ENCODE data around the gene ATXN10.
"Not testable (repeated sequence)": the region's sequence is repeated elsewhere in the genome, so short reads cannot be mapped to it uniquely, and the experiment has no call there.

Gene ATXN10

DNA sequence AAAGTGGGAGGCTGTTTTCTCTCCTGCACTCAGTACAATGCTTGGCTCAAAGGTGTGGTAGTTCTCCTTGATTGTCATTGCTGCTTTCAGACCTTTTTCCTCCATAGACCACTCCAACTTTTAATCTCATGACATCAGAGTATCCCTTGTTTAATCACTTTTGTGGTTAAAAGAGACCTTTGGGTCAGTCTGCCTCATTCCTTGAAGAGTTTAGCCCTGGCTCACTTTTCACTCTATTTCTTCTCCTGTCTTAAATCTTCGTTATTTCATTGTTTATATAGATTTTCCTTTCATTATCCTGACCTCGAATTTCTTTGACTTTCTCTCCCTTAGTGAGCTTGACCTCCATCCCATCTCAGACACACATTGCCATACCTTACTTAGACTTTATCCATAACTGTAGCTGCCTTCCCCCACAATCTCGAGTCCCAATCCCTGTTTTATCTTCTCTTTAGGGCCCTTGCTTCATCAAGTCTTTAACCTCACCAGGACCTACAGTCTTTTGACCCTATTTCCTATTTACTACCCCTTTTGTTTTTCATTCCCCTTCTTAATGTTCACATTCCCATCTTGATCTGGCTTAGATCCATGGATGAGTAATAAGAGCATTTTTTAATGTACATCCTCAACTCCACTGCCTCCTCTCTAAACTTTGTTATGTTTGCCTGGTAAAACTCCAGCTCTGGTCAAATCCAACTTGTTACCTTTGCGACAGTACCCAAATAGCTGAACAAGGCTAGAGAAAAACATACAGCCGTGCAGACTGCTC is 9.5 kb downstream of the ATXN10 start:
- no peak for TF ChIP-seq POLR2A (IDR thresholded peaks at IDR 0.05; ENCODE audit: low read depth, low read length)
- DNase-seq (ENCODE audit: insufficient read length, low spot score) = no peak
- FAIRE-seq = peak; percentile 41

DNA sequence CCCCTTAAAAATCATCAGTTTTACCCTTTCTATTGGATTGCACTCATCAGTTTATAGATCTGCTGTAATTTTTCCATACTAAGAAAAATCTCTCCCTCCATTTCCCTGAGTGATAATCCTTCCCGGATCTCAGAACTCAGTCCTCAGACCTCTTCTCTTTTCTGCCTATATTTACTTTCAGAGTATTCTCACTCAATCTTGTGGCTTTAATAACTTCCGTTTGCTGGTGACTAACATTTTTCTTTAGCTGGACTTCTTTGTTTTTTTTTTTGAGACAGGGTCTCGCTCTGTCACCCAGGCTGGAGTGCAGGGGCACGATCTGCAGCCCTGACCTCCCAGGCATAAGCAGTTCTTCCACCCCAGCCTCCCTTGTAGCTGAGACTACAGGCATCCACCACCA is 10.4 kb downstream of the ATXN10 start:
- FAIRE-seq (no peak), DNase-seq (ENCODE audit: insufficient read length, low spot score) (no peak)
- TF ChIP-seq POLR2A (IDR thresholded peaks at IDR 0.05; ENCODE audit: low read depth, low read length) = no peak

GRCh38 chr22:45682773-45683172 is 11.1 kb downstream of the ATXN10 start:
- DNase-seq (ENCODE audit: insufficient read length, low spot score); FAIRE-seq: not testable (repeated sequence)

DNA sequence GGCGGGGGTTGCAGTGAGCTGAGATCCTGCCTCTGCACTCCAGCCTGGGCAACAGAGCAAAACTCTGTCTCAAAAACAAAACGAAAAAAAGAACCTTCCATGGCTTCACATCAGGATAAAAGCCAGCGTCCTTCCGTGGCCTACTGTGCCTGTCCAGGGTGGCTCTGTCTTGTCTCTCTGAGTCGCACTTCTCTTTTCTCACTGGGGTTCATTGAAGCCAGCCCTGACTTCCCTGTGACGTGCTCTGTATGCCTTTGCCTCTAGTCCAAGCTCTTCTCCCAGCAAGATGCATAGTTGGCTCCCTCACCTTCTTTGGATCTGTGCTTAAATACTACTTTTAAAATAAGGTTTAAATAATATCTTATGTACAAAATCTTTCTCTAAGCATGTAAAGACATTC is 11.6 kb downstream of the ATXN10 start:
- TF ChIP-seq POLR2A (IDR thresholded peaks at IDR 0.05; ENCODE audit: low read depth, low read length) = no peak
- FAIRE-seq (no peak), DNase-seq (ENCODE audit: insufficient read length, low spot score) (no peak)

GRCh38 chr22:45683680-45684079 is 12.0 kb downstream of the ATXN10 start:
- no peak for TF ChIP-seq POLR2A (IDR thresholded peaks at IDR 0.05; ENCODE audit: low read depth, low read length)
- DNase-seq (ENCODE audit: insufficient read length, low spot score) (no peak), FAIRE-seq (no peak)

DNA sequence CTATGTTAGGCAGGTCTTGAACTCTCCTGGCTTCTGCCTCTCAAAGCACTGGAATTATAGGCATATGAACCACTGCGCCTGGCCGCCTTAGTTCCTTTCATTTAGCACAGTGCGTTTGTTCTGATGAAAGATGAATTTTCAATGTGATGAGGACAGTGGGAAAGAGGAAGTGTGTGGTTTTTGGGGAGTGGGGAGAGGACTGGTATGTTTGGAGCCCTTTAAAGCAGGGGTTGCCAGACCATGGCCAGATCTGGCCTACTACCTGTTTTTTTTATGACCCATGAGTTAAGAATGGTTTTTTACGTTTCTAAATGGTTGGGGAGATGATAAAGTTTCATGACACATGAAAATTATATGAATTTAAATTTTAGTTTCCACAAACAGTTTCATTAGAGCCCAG is 12.5 kb downstream of the ATXN10 start:
- no peak for DNase-seq (ENCODE audit: insufficient read length, low spot score)
- no peak for TF ChIP-seq POLR2A (IDR thresholded peaks at IDR 0.05; ENCODE audit: low read depth, low read length)
- no peak for FAIRE-seq

GRCh38 chr22:45684752-45685574 is 13.3 kb downstream of the ATXN10 start:
- no peak for FAIRE-seq
- no peak for DNase-seq (ENCODE audit: insufficient read length, low spot score)
- TF ChIP-seq POLR2A (IDR thresholded peaks at IDR 0.05; ENCODE audit: low read depth, low read length) = no peak

- DNase-seq (ENCODE audit: insufficient read length, low spot score) (no peak), FAIRE-seq (no peak)
- no peak for TF ChIP-seq POLR2A (IDR thresholded peaks at IDR 0.05; ENCODE audit: low read depth, low read length)
Measured at GRCh38 chr22:45686004-45686403, 14.4 kb downstream of the ATXN10 start.

- no peak for FAIRE-seq
- no peak for DNase-seq (ENCODE audit: insufficient read length, low spot score)
- no peak for TF ChIP-seq POLR2A (IDR thresholded peaks at IDR 0.05; ENCODE audit: low read depth, low read length)
Measured at GRCh38 chr22:45686836-45687235, 15.2 kb downstream of the ATXN10 start.

GRCh38 chr22:45688600-45689080 is 17.0 kb downstream of the ATXN10 start:
- DNase-seq (ENCODE audit: insufficient read length, low spot score) (no peak), FAIRE-seq (peak; percentile 92)
- TF ChIP-seq POLR2A (IDR thresholded peaks at IDR 0.05; ENCODE audit: low read depth, low read length) = no peak

- no peak for TF ChIP-seq POLR2A (IDR thresholded peaks at IDR 0.05; ENCODE audit: low read depth, low read length)
- FAIRE-seq (peak; percentile 20), DNase-seq (ENCODE audit: insufficient read length, low spot score) (no peak)
Measured at GRCh38 chr22:45689211-45689610, 17.6 kb downstream of the ATXN10 start.

- no peak for TF ChIP-seq POLR2A (IDR thresholded peaks at IDR 0.05; ENCODE audit: low read depth, low read length)
- DNase-seq (ENCODE audit: insufficient read length, low spot score) (no peak), FAIRE-seq (no peak)
Measured at GRCh38 chr22:45690008-45690407, 18.4 kb downstream of the ATXN10 start.

- FAIRE-seq = peak; percentile 52
Measured at GRCh38 chr22:45692549-45692948, 20.9 kb downstream of the ATXN10 start.

GRCh38 chr22:45693835-45694234 is 22.2 kb downstream of the ATXN10 start:
- DNase-seq (ENCODE audit: insufficient read length, low spot score) (no peak), FAIRE-seq (no peak)
- TF ChIP-seq POLR2A (IDR thresholded peaks at IDR 0.05; ENCODE audit: low read depth, low read length) = no peak

More at GRCh38 chr22:45692549-45692948, 20.9 kb downstream of the ATXN10 start:
- no peak for DNase-seq (ENCODE audit: insufficient read length, low spot score)
- TF ChIP-seq POLR2A (IDR thresholded peaks at IDR 0.05; ENCODE audit: low read depth, low read length) = no peak

GRCh38 chr22:45696227-45696626 is 24.6 kb downstream of the ATXN10 start:
- no peak for FAIRE-seq
- no peak for DNase-seq (ENCODE audit: insufficient read length, low spot score)
- TF ChIP-seq POLR2A (IDR thresholded peaks at IDR 0.05; ENCODE audit: low read depth, low read length) = no peak
